Measurements from ENCODE around the gene FES.

Gene FES

DNA sequence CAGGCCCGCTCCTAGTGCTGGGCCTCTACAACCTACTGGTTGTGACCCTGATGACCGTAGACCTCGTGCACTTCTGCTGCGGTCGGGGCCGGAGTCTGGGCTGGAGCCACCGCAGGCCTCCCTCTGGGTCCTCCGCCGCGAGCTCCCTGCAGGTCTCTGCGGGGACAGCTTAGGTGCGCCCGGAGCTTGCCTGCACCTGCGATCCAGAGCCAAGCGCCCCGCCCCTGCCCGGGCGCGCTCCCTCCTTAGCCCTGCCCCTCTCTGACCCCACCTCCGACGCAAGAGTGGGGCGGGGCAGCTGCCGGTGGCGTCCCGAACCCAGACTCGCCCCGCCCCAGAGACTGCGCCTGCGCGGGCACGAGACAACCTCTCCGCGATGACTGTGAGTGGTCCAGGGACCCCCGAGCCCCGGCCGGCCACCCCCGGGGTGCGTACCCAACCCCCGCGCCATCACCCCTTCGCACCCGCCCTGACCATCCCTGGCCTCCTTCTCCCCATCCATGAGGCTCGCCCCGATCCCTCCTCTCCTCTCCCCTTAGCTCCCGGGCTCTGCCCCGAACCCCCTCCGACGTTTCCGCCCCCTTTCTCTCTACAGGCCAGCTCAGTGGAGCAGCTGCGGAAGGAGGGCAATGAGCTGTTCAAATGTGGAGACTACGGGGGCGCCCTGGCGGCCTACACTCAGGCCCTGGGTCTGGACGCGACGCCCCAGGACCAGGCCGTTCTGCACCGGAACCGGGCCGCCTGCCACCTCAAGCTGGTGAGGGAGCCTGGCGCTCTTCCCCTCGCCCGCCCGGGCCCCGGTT lies 50.8 kb downstream of the FES start, which contains the start of gene UNC45A:
Gene UNC45A (plus strand): TSS at position 337 of the 803 bp plus-strand sequence. CDS start 40 bp downstream, at position 377.
- H3K27ac ChIP-seq = peak within 1 kb of the TSS; percentile 94
- TF ChIP-seq, protein P1, sequence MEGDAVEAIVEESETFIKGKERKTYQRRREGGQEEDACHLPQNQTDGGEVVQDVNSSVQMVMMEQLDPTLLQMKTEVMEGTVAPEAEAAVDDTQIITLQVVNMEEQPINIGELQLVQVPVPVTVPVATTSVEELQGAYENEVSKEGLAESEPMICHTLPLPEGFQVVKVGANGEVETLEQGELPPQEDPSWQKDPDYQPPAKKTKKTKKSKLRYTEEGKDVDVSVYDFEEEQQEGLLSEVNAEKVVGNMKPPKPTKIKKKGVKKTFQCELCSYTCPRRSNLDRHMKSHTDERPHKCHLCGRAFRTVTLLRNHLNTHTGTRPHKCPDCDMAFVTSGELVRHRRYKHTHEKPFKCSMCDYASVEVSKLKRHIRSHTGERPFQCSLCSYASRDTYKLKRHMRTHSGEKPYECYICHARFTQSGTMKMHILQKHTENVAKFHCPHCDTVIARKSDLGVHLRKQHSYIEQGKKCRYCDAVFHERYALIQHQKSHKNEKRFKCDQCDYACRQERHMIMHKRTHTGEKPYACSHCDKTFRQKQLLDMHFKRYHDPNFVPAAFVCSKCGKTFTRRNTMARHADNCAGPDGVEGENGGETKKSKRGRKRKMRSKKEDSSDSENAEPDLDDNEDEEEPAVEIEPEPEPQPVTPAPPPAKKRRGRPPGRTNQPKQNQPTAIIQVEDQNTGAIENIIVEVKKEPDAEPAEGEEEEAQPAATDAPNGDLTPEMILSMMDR (conservative IDR thresholded peaks at IDR 0.05) = no peak

- TF ChIP-seq, protein P1 (conservative IDR thresholded peaks at IDR 0.05) = no peak
- H3K27ac ChIP-seq = peak overlapping the region; percentile 94; the same call in 1 of the 2 replicates
These were observed 52.5 kb downstream of the FES start for GRCh38 chr15:90936823-90937222.

- TF ChIP-seq, protein P1 (conservative IDR thresholded peaks at IDR 0.05) = no peak
- H3K27ac ChIP-seq = no peak overlapping the region
These were observed 54.0 kb downstream of the FES start for GRCh38 chr15:90938261-90938660.

GRCh38 chr15:90939756-90940155 lies 55.5 kb downstream of the FES start:
- no peak overlapping the region for H3K27ac ChIP-seq
- TF ChIP-seq, protein P1 (conservative IDR thresholded peaks at IDR 0.05) = no peak

GRCh38 chr15:90941038-90941437 lies 56.7 kb downstream of the FES start:
- H3K27ac ChIP-seq = no peak overlapping the region
- TF ChIP-seq, protein P1 (conservative IDR thresholded peaks at IDR 0.05) = no peak

DNA sequence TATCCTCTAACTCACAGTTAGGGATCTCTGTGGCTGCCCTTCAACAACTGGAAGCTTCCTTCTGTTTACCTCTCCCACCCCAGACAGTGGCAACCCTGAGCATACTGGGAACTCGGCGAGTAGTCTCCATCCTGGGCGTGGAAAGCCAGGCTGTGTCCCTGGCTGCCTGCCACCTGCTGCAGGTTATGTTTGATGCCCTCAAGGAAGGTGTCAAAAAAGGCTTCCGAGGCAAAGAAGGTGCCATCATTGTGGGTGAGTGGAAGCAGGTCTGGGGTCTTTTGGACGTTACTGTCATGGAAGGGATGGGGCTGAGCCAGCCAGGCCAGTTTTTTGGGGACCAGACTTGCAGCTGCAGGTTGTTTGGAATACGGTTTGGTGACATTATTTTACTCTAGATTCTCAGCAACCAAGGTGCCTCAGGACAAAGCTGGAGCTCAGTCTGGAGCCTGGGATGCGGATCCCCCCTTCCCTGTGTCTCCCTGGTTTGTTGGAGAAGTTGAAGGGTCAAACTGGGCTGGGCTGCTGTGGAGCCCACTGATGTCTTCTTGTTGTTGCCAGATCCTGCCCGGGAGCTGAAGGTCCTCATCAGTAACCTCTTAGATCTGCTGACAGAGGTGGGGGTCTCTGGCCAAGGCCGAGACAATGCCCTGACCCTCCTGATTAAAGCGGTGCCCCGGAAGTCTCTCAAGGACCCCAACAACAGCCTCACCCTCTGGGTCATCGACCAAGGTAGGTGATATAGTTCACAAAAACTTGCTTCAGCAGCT lies 58.2 kb downstream of the FES start:
- TF ChIP-seq, protein P1 (conservative IDR thresholded peaks at IDR 0.05) = no peak
- no peak overlapping the region for H3K27ac ChIP-seq

GRCh38 chr15:90945091-90945490 lies 60.8 kb downstream of the FES start:
- H3K27ac ChIP-seq = no peak overlapping the region

More at GRCh38 chr15:90945091-90945490, 60.8 kb downstream of the FES start:
- TF ChIP-seq, protein P1 (conservative IDR thresholded peaks at IDR 0.05) = no peak

All from VCaP (cell line).